Adipose tissue (tissue), 3 donors: ENCODE data around the gene SUSD1. TPM values are rescaled to one million over a fixed set of nuclear protein-coding genes. Genes with fewer than 3 reads are reported as not detected.

Source experiments
- H3K27ac ChIP-seq: one replicate; pipeline ENCODE4 v1.5.1; 2013; ENCODE audit warnings: low read depth, low read length
- WGBS, 3 donors: extraction: QIAGEN DNeasy Blood & Tissue Kit; methylation state at CpG; one replicate each; pipeline ENCODE4 v1.1.7; 2013; 5-methylcytosine and 5-hydroxymethylcytosine counted together
- polyA plus RNA-seq, 3 donors: library from polyadenylated mRNA; stranded (reverse); fragments of 200-250 nt; gene quantifications; one replicate each; pipeline ENCODE4 v1.2.3, GENCODE V29; 2013
- donor health status: healthy with polysubstance abuse.
- donor health status: Bipolar disorder and iron deficiency.
- donor health status: healthy.

The SUSD1 gene
- polyA plus RNA-seq, 3 donors: 2.9 to 6.5 (median 5.7) TPM

GRCh38 chr9:112176524-112176923 lies 1.4 kb upstream of the SUSD1 start:
- H3K27ac ChIP-seq: no peak overlapping the region
- 67 to 77% (median 69%) methylated on average over 5 of the region's 5 CpGs for WGBS, 3 donors

GRCh38 chr9:112175796-112176315 lies 759 bp upstream of the SUSD1 start:
- 74 to 81% (median 76%) methylated on average over 17 of the region's 17 CpGs for WGBS, 3 donors
- no peak overlapping the region for H3K27ac ChIP-seq

DNA sequence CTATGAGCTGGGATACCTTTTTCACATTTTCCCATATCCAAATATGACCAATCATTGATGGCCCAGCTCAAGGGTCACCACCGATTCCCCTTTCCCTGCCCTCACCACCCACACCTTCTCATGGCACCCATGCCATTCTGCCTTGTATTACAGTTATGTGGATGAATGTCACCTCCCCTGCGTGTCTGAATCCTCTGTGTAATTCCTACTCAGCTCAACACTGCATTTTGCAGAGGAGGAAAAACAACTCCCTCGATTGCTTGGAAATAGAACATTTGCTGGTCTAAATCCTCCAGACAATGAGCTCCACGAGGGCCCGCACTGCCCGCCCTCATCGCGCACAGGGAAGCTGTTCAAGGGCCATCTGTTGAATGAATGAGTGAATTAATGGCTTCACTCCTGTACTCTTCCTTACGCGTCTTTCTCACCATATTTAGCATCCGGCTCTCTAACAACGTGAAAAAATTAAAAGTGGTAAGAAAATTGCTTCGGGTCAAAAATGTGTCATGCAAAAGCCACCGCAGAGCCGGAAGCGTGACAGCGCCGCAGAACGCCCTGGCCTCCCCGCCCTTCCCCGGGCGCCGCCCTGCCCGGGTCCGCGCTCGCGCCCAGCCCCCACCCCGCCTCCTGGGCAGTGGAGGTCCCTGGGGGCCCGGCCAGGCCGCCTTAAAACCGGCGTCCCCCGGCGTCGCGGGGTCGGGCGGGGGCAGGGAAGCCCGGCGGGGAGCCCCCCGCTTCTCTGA lies 704 bp downstream of the SUSD1 start:
- 4 to 5% (median 5%) methylated on average over 29 to 42 of the region's 42 CpGs for WGBS, 3 donors
- no peak overlapping the region for H3K27ac ChIP-seq

DNA sequence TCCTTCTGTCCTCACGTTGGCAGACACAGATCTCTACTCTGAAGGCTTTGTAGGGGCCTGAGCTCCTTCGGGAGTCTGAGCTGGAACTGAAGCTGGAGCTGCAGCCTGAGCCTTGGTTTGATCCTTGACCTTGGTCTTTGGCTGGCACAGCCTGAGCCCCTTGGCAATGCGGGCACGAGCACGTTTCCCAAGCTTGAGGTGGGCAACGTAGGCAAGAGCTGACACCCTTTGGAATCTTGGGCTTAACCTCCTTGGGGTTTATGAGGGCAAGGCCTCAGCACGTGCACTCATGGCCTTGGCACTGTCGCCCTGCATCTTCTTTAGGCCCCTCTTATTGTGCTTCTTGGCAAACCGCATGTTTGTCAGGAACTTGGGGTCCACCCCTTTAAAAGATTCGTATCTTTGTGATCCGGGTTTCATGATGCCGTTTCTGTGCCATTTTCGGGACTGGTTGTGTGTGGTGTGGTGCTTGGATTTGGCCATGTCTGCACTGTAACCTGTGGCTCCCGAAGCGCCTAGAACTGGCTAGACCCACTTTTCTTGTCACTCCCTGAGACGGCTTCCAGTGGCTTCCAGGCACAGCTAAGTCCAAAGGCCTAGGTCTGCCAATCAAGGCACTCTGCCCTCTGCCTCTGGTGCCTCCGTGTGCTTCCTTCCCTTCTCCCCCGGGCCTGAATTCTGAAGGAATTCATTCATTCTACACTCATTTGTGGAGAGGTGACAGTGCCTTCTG lies 1.4 kb downstream of the SUSD1 start:
- H3K27ac ChIP-seq: no peak overlapping the region
- 79 to 94% (median 91%) methylated on average over 18 of the region's 18 CpGs for WGBS, 3 donors

DNA sequence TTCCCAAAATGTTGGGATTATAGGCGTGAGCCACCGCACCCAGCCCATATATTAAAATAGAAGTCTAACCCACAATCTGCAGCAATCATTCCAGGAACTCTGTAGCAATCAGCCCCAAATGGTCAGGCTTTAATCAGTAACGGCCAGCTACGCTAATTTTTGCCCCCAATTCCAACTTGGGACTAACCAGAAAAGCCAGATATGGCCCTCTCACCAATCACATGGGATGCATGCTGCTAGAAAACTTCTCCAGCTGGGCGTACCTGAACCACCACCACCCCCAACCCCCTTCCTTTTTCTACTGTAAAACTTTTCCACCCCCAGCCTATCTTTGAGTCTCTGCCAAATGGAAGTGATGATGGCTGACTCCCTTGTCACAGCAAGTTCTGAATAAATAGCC lies 4.1 kb downstream of the SUSD1 start:
- 67 to 93% (median 79%) methylated on average over 5 of the region's 5 CpGs for WGBS, 3 donors

GRCh38 chr9:112170235-112170634 lies 4.9 kb downstream of the SUSD1 start:
- 29 to 75% (median 68%) methylated on average over 4 of the region's 4 CpGs for WGBS, 3 donors
- no peak overlapping the region for H3K27ac ChIP-seq

More for the DNA sequence above, 4.1 kb downstream of the SUSD1 start:
- no peak overlapping the region for H3K27ac ChIP-seq

DNA sequence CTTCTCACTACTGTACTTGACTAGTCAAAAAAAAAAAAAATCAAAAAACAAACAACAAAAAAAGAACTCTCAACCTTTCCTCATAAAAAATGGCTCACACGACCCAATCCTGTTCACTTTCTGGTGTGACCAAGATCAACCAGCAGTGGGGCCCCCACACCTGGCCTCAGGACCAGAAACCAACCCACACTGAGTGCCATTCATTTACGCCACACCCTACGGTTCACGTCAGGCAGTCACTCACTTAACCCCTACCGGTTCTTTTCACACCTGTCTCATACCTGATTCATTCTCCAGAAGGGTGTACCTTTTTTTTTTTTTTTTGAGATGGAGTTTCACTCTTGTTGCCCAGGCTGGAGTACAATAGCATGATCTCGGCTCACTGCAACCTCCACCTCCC lies 5.7 kb downstream of the SUSD1 start:
- WGBS, 3 donors: 73 to 91% (median 85%) methylated on average over 6 of the region's 6 CpGs
- H3K27ac ChIP-seq: no peak overlapping the region

- WGBS, 3 donors: 75 to 90% (median 78%) methylated on average over 3 of the region's 3 CpGs
- no peak overlapping the region for H3K27ac ChIP-seq
These were observed 6.9 kb downstream of the SUSD1 start for GRCh38 chr9:112168197-112168596.

DNA sequence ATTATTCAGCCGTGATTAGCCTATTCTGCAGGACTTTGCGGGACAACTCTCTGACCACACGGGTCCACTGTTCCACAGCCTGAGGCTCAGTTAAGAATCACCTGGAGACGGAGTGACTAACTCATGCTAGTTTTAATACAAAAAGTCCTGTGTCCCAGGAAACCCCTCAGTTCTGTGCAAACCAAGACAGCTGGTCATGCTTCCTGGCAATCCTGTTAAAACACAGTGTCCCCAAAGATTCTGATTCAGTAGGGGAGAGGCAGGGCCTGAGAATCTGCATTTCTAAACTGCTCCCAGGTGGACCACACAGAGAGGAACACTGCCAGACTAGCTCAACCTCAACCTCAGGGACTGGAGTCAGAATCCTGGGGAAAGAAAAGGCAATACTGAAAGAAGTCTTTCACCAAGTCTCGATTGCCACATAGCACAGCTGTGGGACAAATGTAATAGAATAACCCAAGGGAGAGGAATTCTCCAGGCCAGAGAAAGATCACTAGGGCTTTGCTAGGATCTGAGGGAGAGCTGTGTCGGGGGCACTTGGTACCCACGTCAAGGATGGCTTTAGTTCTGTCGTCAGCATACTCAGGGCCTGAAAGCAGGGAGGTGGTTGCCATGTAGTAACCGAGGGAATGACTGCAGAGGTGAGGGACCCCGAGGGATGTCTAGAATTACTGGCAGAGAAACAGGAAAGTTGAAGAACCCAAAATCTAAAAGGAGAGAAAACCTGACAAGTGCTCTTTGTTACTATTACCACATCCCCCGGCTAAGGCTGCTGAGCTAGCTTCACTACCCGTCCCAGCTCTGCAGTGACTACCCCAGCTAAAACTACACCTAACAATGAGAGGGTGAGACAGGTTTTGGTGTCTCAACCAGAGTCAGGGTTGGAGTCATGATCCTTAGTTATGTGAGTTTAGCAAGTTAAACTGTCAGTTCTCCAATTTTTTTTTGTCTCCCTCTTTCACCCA lies 8.6 kb downstream of the SUSD1 start:
- no peak overlapping the region for H3K27ac ChIP-seq
- 70 to 74% (median 72%) methylated on average over 12 of the region's 12 CpGs for WGBS, 3 donors

DNA sequence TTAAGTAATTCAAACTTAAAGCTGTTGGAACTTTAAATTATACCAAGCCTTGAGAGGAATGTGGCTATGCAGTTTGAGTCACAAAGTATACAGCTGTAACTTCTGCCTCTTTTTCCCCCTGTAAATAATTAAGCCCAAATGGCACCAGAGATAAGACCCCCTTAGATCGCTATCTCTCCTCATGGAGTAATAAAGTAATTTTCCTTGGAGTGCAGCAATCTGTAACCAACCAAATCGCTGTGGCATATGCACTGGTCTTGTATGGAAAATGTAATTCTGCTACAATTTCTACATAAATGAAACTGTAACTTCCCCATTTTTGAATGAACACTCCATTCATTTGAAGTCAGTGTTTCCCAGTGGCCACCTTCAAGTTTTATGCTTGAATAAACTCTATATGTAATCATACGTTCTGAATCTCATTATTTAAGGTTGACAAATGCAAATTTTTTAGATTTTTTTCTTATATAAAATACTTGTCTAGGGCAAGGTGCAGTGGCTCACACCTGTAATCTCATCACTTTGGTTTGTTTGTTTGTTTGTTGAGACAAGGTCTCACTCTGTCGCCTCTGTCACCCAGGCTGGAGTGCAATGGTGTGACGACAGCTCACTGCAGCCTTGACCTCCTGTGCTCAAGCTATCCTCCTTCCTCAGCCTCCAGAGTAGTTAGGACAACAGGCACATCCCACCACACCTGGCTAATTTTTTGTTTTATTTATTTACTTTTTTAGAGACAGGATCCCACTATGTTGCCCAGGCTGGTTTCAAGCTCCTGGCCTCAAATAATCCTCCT lies 12.3 kb downstream of the SUSD1 start:
- H3K27ac ChIP-seq: no peak overlapping the region
- WGBS, 3 donors: 63 to 82% (median 71%) methylated on average over 5 of the region's 5 CpGs

DNA sequence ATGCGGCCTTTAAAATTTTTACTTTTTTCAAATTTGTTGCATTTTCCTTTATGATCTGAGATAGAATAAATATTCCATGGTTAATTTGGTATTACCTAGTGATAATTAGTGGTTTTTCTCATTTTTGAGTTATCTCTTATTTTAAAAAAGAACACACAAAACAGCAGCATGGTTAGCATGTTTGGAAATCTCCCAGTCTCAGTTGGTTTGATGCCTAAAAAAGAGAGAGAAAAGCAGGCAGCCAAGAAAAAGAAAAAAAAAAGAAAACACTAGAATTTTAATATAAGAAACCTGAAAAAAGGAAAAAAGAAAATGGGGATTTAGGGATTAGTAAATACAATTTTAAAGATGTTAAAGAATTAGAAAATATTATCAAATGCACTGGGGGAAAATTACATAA lies 15.3 kb downstream of the SUSD1 start:
- H3K27ac ChIP-seq: no peak overlapping the region
- 94 to 100% (median 96%) methylated on average over 1 of the region's 1 CpG for WGBS, 3 donors

- WGBS, 3 donors: 90 to 96% (median 95%) methylated on average over 4 of the region's 4 CpGs
- no peak overlapping the region for H3K27ac ChIP-seq
These were observed 16.3 kb downstream of the SUSD1 start for GRCh38 chr9:112158656-112159367.

DNA sequence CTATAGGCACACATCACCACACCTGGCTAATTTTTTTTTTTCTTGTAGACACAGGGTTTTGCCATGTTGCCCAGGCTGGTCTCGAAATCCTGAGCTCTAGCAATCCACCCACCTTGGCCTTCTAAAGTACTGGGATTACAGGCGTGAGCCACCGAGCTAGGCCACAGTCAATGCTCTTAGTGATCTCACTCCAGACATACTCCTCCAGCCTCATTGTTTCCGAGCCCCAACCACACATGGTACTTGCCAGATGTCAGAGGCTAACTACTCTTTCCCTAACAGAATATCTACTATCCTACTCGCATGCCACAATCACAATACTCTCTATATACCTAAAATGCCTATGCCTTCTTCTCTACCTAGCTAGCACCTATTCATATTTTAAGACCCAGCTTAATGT lies 17.1 kb downstream of the SUSD1 start:
- 91 to 97% (median 95%) methylated on average over 5 of the region's 5 CpGs for WGBS, 3 donors
- no peak overlapping the region for H3K27ac ChIP-seq

- WGBS, 3 donors: 65 to 77% (median 72%) methylated on average over 1 of the region's 1 CpG
- no peak overlapping the region for H3K27ac ChIP-seq
These were observed 18.0 kb downstream of the SUSD1 start for GRCh38 chr9:112157087-112157486.

- H3K27ac ChIP-seq: no peak overlapping the region
- WGBS, 3 donors: 90 to 94% (median 93%) methylated on average over 10 of the region's 10 CpGs
These were observed 25.9 kb downstream of the SUSD1 start for GRCh38 chr9:112149211-112149610.

DNA sequence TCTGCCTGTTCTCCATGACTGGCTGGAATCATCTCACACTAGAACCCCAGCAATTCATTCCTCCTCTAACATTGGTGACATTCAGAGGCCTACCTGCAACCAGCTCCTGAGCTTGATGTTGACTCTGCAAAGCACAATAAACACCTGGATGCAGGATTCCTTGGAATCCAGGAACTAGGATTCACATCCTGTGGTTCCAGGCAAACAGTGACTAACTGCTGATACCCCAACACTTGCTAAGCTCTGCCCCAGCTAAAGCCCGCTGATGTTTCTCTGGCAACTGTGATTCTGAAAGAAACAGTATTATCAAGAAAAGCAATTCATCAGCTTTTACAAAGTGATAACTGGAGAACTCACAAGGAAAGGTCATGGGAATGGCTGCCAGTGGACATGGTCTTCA lies 29.2 kb downstream of the SUSD1 start:
- WGBS, 3 donors: 88 to 91% (median 91%) methylated on average over 1 of the region's 1 CpG
- no peak overlapping the region for H3K27ac ChIP-seq

GRCh38 chr9:112144807-112145206 lies 30.3 kb downstream of the SUSD1 start:
- H3K27ac ChIP-seq: no peak overlapping the region
- 92 to 98% (median 98%) methylated on average over 2 of the region's 2 CpGs for WGBS, 3 donors
